HepG2 (cell line): Measurements from ENCODE around the gene BID. TPM values are rescaled to one million over a fixed set of nuclear protein-coding genes. Genes with fewer than 3 reads are reported as not detected.

ENCODE experiments used
- BCL6 ChIP-seq: IDR thresholded peaks from 2 replicates; pipeline ENCODE4 v1.6.1; 2016; ENCODE audit warnings: missing genetic modification reagents, missing compliant biosample characterization
- CBFB ChIP-seq: sonication (generic); formaldehyde crosslinking; IDR thresholded peaks from 2 replicates; pipeline ENCODE4 v1.4.0; 2020; ENCODE audit warnings: missing genetic modification reagents
- CEBPZ ChIP-seq: IDR thresholded peaks from 2 replicates; pipeline ENCODE4 v1.6.1; 2012; ENCODE audit warnings: low read length, improper control_type of control experiment
- CREM ChIP-seq, 2 experiments: sonication (generic) in 1 of 2; formaldehyde crosslinking in 1 of 2; IDR thresholded peaks; 2 replicates each; pipeline versions ENCODE4 v1.4.0 to v1.6.1; 2016 to 2020; ENCODE audit warnings: antibody characterized with exemption in 1 of 2, mild to moderate bottlenecking in 1 of 2, missing genetic modification reagents in 1 of 2
- FOXP1 ChIP-seq, 2 experiments: fragments of 450-650 bp in 1 of 2; IDR thresholded peaks; 2 replicates each; pipeline ENCODE4 v1.6.1; 2017 to 2018; ENCODE audit warnings: antibody characterized with exemption in 1 of 2
- HNF4A ChIP-seq: sonication (generic); formaldehyde crosslinking; IDR thresholded peaks from 2 replicates; pipeline ENCODE4 v1.4.0; 2020; ENCODE audit warnings: missing genetic modification reagents
- NAIF1 ChIP-seq: sonication (generic); formaldehyde crosslinking; IDR thresholded peaks from 2 replicates; pipeline ENCODE4 v1.5.0; 2020; ENCODE audit warnings: mild to moderate bottlenecking, missing genetic modification reagents, borderline replicate concordance
- PAWR ChIP-seq: sonication (generic); formaldehyde crosslinking; IDR thresholded peaks from 2 replicates; pipeline ENCODE4 v1.4.0; 2020; ENCODE audit warnings: missing genetic modification reagents, mild to moderate bottlenecking, borderline replicate concordance
- PHB2 ChIP-seq: fragments of 450-650 bp; IDR thresholded peaks from 2 replicates; pipeline ENCODE4 v1.6.1; 2018; ENCODE audit not compliant: partially characterized antibody
- POGK ChIP-seq: sonication (generic); formaldehyde crosslinking; conservative IDR thresholded peaks from 2 replicates; pipeline ENCODE4 v1.8.0; 2022; ENCODE audit warnings: mild to moderate bottlenecking, moderate library complexity, missing genetic modification reagents
- POGZ ChIP-seq: sonication (generic); formaldehyde crosslinking; IDR thresholded peaks from 2 replicates; pipeline ENCODE4 v1.4.0; 2020; ENCODE audit warnings: mild to moderate bottlenecking, missing genetic modification reagents
- SKI ChIP-seq: fragments of 450-650 bp; IDR thresholded peaks from one replicate; pipeline ENCODE4 v1.6.1; 2018; ENCODE audit warnings: mild to moderate bottlenecking; ENCODE audit not compliant: partially characterized antibody
- SMAD1 ChIP-seq: sonication (generic); formaldehyde crosslinking; IDR thresholded peaks from 2 replicates; pipeline ENCODE4 v1.4.0; 2020; ENCODE audit warnings: missing genetic modification reagents, low read depth, mild to moderate bottlenecking, borderline replicate concordance
- SOX6 ChIP-seq, 2 experiments: fragments of 450-650 bp in 1 of 2; sonication (generic) in 1 of 2; formaldehyde crosslinking in 1 of 2; IDR thresholded peaks; 2 replicates each; pipeline versions ENCODE4 v1.4.0 to v1.6.1; 2017 to 2020; ENCODE audit warnings: antibody characterized with exemption in 1 of 2, mild to moderate bottlenecking in 1 of 2, missing genetic modification reagents in 1 of 2
- TRIM24 ChIP-seq: sonication (generic); formaldehyde crosslinking; IDR thresholded peaks from 2 replicates; pipeline ENCODE4 v1.8.0; 2022; ENCODE audit warnings: mild to moderate bottlenecking, missing genetic modification reagents
- U2AF2 ChIP-seq: fragments of 200-400 bp; formaldehyde crosslinking; IDR thresholded peaks from 2 replicates; pipeline ENCODE4 v1.6.1; 2017; ENCODE audit warnings: low read depth, mild to moderate bottlenecking, low read length
- ZNF160 ChIP-seq: sonication (generic); formaldehyde crosslinking; IDR thresholded peaks from 2 replicates; pipeline ENCODE4 v1.8.0; 2022; ENCODE audit warnings: mild to moderate bottlenecking, inconsistent platforms, missing genetic modification reagents
- ZNF317 ChIP-seq: sonication (generic); formaldehyde crosslinking; IDR thresholded peaks from 2 replicates; pipeline ENCODE4 v1.5.0; 2020; ENCODE audit warnings: mild to moderate bottlenecking, missing genetic modification reagents
- ZNF430 ChIP-seq: sonication (generic); formaldehyde crosslinking; IDR thresholded peaks from 2 replicates; pipeline ENCODE4 v1.9.0; 2021; ENCODE audit warnings: mild to moderate bottlenecking, missing genetic modification reagents
- ZNF562 ChIP-seq: sonication (generic); formaldehyde crosslinking; IDR thresholded peaks from 2 replicates; pipeline ENCODE4 v1.8.0; 2022; ENCODE audit warnings: missing genetic modification reagents, borderline replicate concordance
- ZNF577 ChIP-seq: sonication (generic); formaldehyde crosslinking; IDR thresholded peaks from 2 replicates; pipeline ENCODE4 v1.4.0; 2020; ENCODE audit warnings: mild to moderate bottlenecking, low read depth, missing genetic modification reagents, borderline replicate concordance
- ZNF615 ChIP-seq: sonication (generic); formaldehyde crosslinking; IDR thresholded peaks from 2 replicates; pipeline ENCODE4 v1.5.0; 2020; ENCODE audit warnings: mild to moderate bottlenecking, missing genetic modification reagents, borderline replicate concordance
- ZXDC ChIP-seq: sonication (generic); formaldehyde crosslinking; IDR thresholded peaks from 2 replicates; pipeline ENCODE4 v1.5.0; 2020; ENCODE audit warnings: mild to moderate bottlenecking, missing genetic modification reagents
- polyA plus RNA-seq, 8 experiments: library from polyadenylated mRNA; depleted of rRNA in 3 of 8; stranded (reverse) in 7 of 8; unstranded in 1 of 8; fragments of >200 nt; fragmentation: Illumina TruSeq in 4 of 8; extraction: Trizol in 4 of 8; gene quantifications; 2 replicates each; pipeline versions ENCODE4 v1.2.1 to v1.2.3, GENCODE V29; 2011 to 2016; ENCODE audit warnings: low read depth in 4 of 8, missing spikeins in 1 of 8, mixed read lengths in 1 of 8; ENCODE audit not compliant: insufficient read depth in 1 of 8
- total RNA-seq, 5 experiments: library from RNA; depleted of rRNA; stranded (reverse); fragments of >200 nt; fragmentation: Illumina TruSeq; extraction: Trizol; gene quantifications; 2 replicates each; pipeline ENCODE4 v1.2.3, GENCODE V29; 2016; ENCODE audit warnings: low read depth in 1 of 5

Gene BID
- total and polyA plus RNA-seq, 2 of the 13 experiments (the other 11 are each of a cell fraction or from before 2014, with no cell fraction given): 35.3 to 51.7 TPM

- no peak for TF ChIP-seq ZNF317 (CRISPR knock-in tag)
- TF ChIP-seq ZXDC: no peak
- no peak for TF ChIP-seq ZNF430
- TF ChIP-seq SKI: no peak
- TF ChIP-seq BCL6 (CRISPR knock-in tag): no peak
- TF ChIP-seq SMAD1 (CRISPR knock-in tag): no peak
- no peak for TF ChIP-seq PHB2
- TF ChIP-seq CREM (IDR thresholded peaks at IDR 0.05): no peak
- no peak for TF ChIP-seq CREM (CRISPR knock-in tag; IDR thresholded peaks at IDR 0.05)
- no peak for TF ChIP-seq ZNF615 (CRISPR knock-in tag)
- no peak for TF ChIP-seq U2AF2
- no peak for TF ChIP-seq ZNF562 (CRISPR knock-in tag)
- peak; percentile 50; the same call in 1 of the 2 replicates for TF ChIP-seq HNF4A
- no peak for TF ChIP-seq CBFB (CRISPR knock-in tag)
- no peak for TF ChIP-seq PAWR (CRISPR knock-in tag)
- TF ChIP-seq TRIM24 (CRISPR knock-in tag): no peak
- TF ChIP-seq FOXP1 (IDR thresholded peaks at IDR 0.05): no peak
- peak; percentile 69; the same call in 1 of the 2 replicates for TF ChIP-seq FOXP1 (CRISPR knock-in tag; IDR thresholded peaks at IDR 0.05)
- no peak for TF ChIP-seq SOX6 (IDR thresholded peaks at IDR 0.05)
- TF ChIP-seq SOX6 (CRISPR knock-in tag; IDR thresholded peaks at IDR 0.05): peak; percentile 83
- TF ChIP-seq NAIF1 (CRISPR knock-in tag): no peak
- no peak for TF ChIP-seq POGZ (CRISPR knock-in tag)
- no peak for TF ChIP-seq ZNF160 (CRISPR knock-in tag)
- no peak for TF ChIP-seq ZNF577 (CRISPR knock-in tag)
- TF ChIP-seq POGK: no peak
- no peak for TF ChIP-seq CEBPZ
Measured at GRCh38 chr22:17761138-17761488, 13.2 kb downstream of the BID start (continued).
